Measurements from ENCODE around the gene RBM15B.

DNA sequence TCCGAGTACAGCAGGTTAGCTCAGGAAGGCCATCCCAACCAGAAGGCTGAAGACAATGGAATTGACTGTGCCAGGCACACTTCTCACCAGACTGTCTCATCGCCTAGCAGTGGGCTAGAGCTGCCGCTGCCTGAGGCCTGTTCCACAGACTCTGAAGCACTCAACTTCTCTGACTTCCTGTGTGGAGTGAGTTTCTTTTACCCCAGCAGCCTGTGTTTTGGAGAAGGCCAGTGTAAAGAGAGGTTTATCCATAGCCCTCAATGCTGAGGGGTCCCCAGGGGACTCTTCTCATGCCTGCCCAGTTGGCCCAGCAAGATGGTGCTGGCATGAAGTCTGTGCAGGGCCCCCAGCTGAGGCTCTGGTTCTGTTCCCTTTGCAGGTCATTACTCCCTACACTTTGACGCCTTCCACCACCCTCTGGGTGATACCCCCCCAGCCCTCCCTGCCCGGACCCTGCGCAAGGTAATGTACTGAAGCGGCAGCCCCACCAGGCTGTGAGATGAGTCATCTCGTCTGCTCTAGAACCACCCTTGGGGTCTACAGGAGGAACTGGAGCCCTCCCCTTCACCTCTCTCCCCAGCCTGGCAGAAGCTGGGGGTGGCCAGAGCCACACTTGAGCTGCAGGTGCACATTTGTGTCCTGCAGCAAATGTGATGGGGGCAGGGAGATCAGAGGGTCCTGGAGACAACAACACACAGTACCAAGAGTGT is 11.2 kb upstream of the RBM15B start:
- no peak for TF ChIP-seq POLR2A (IDR thresholded peaks at IDR 0.05; ENCODE audit: low read depth, low read length)
- no peak for TF ChIP-seq TAF1 (IDR thresholded peaks at IDR 0.05; ENCODE audit: low read depth, low read length)
- no peak for TF ChIP-seq POLR2AphosphoS5 (IDR thresholded peaks at IDR 0.05; ENCODE audit: low read depth, low read length)
- no peak for TF ChIP-seq SPI1 (IDR thresholded peaks at IDR 0.05; ENCODE audit: low read depth, low read length)
- no peak for TF ChIP-seq PAX5 (IDR thresholded peaks at IDR 0.05; ENCODE audit: insufficient read depth, low read length, severe bottlenecking)
